Measurements from ENCODE around the gene KDM6A.
"Not testable (repeated sequence)": the region's sequence is repeated elsewhere in the genome, so short reads cannot be mapped to it uniquely, and the experiment has no call there.

Gene KDM6A

GRCh38 chrX:44875185-44875489, 2.1 kb downstream of the KDM6A start:
- peaks cover 3% of the 10 kb centered on the region for H3K36me3 Mint-ChIP-seq (ENCODE audit: low read depth)
- peak overlapping the region; percentile 99 for H3K27ac Mint-ChIP-seq
- H3K4me3 Mint-ChIP-seq: peak overlapping the region; percentile 96
- H3K27me3 Mint-ChIP-seq: no peaks in the 10 kb centered on the region
- H3K4me1 Mint-ChIP-seq (ENCODE audit: low read depth): peaks cover 28% of the 10 kb centered on the region
- no peaks in the 10 kb centered on the region for H3K9me3 Mint-ChIP-seq

- peaks cover 3% of the 10 kb centered on the region for H3K36me3 Mint-ChIP-seq (ENCODE audit: low read depth)
- peak overlapping the region; percentile 96 for H3K4me3 Mint-ChIP-seq
- no peaks in the 10 kb centered on the region for H3K27me3 Mint-ChIP-seq
- H3K27ac Mint-ChIP-seq: no peak overlapping the region
- no peaks in the 10 kb centered on the region for H3K9me3 Mint-ChIP-seq
- H3K4me1 Mint-ChIP-seq (ENCODE audit: low read depth): peaks cover 31% of the 10 kb centered on the region
Observed at GRCh38 chrX:44876086-44876485, 3.1 kb downstream of the KDM6A start.

DNA sequence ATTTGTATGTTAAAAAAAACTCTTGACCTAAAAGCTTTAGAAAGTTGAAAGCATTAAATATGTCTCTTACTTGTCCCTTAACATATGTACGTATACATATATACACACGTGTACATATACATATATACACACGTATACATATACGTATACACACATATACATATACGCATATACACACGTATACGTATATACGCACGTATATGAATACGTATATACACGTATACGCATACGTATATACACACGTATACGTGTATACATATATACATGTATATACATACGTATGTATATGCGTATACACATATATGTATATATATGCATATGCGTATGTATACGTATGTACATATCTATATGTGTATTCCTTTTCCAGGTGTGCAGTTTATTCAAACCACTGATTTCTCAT, 3.8 kb downstream of the KDM6A start:
- H3K27ac Mint-ChIP-seq: no peak overlapping the region
- peaks cover 6% of the 10 kb centered on the region for H3K36me3 Mint-ChIP-seq (ENCODE audit: low read depth)
- no peaks in the 10 kb centered on the region for H3K9me3 Mint-ChIP-seq
- H3K27me3 Mint-ChIP-seq: no peaks in the 10 kb centered on the region
- H3K4me3 Mint-ChIP-seq: no peak overlapping the region
- H3K4me1 Mint-ChIP-seq (ENCODE audit: low read depth): peaks cover 32% of the 10 kb centered on the region

DNA sequence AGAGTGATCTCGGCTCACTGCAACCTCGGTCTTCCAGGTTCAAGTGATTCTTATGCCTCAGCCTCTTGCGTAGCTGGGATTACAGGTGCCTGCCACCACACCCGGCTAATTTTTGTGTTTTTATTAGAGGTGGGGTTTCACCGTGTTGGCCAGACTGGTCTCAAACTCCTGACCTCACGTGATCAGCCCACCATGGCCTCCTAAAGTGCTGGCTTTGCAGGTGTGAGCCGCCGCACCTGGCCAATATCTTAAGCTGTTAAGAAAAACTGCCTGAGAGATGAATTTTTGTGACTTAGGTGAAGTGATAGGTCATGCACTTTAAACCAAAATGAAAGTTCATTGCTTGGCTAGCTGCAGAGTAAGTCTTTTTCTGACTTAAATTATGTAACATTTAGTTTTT, 5.8 kb downstream of the KDM6A start:
- H3K9me3 Mint-ChIP-seq: no peaks in the 10 kb centered on the region
- H3K4me1 Mint-ChIP-seq (ENCODE audit: low read depth): peaks cover 39% of the 10 kb centered on the region
- H3K27ac Mint-ChIP-seq: no peak overlapping the region
- H3K4me3 Mint-ChIP-seq: no peak overlapping the region
- peaks cover 6% of the 10 kb centered on the region for H3K36me3 Mint-ChIP-seq (ENCODE audit: low read depth)
- H3K27me3 Mint-ChIP-seq: no peaks in the 10 kb centered on the region

GRCh38 chrX:44881549-44881948, 8.6 kb downstream of the KDM6A start:
- Mint-ChIP-seq H3K36me3 (ENCODE audit: low read depth) (peaks cover 6% of the 10 kb centered on the region), H3K9me3 (no peaks in the 10 kb centered on the region), H3K27me3 (no peaks in the 10 kb centered on the region), H3K27ac (no peak overlapping the region), H3K4me3 (no peak overlapping the region), H3K4me1 (ENCODE audit: low read depth) (peaks cover 37% of the 10 kb centered on the region)

- Mint-ChIP-seq H3K27me3 (no peaks in the 10 kb centered on the region), H3K36me3 (ENCODE audit: low read depth) (peaks cover 6% of the 10 kb centered on the region), H3K4me1 (ENCODE audit: low read depth) (peaks cover 33% of the 10 kb centered on the region), H3K4me3 (no peak overlapping the region), H3K9me3 (no peaks in the 10 kb centered on the region), H3K27ac (no peak overlapping the region)
Observed at GRCh38 chrX:44882635-44883034, 9.6 kb downstream of the KDM6A start.

DNA sequence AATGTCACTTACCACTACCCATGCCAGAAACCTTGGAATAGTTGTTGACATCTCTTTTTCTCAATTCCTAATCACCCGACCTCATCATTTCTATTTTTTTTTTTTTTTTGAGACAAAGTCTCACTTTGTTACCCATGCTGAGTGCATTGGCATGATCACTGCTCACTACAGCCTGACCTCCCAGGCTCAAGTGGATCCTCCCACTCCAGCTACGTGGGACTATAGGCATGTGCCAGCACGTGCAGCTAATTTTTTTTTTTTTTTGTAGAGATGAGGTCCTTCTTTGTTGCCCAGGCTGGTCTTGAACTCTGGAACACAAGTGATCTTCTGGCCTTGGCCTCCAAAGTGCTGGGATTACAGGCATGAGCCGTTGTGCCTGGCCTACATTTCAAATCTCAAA, 12.0 kb downstream of the KDM6A start:
- Mint-ChIP-seq H3K27me3 (no peaks in the 10 kb centered on the region), H3K9me3 (no peaks in the 10 kb centered on the region), H3K36me3 (ENCODE audit: low read depth) (peaks cover 3% of the 10 kb centered on the region), H3K4me1 (ENCODE audit: low read depth) (peaks cover 36% of the 10 kb centered on the region), H3K4me3 (no peak overlapping the region), H3K27ac (no peak overlapping the region)

- peaks cover 37% of the 10 kb centered on the region for H3K4me1 Mint-ChIP-seq (ENCODE audit: low read depth)
- peak overlapping the region; percentile 65 for H3K27ac Mint-ChIP-seq
- no peaks in the 10 kb centered on the region for H3K9me3 Mint-ChIP-seq
- H3K27me3 Mint-ChIP-seq: no peaks in the 10 kb centered on the region
- peaks cover 8% of the 10 kb centered on the region for H3K36me3 Mint-ChIP-seq (ENCODE audit: low read depth)
- H3K4me3 Mint-ChIP-seq: no peak overlapping the region
Observed at GRCh38 chrX:44889824-44890223, 16.8 kb downstream of the KDM6A start.

DNA sequence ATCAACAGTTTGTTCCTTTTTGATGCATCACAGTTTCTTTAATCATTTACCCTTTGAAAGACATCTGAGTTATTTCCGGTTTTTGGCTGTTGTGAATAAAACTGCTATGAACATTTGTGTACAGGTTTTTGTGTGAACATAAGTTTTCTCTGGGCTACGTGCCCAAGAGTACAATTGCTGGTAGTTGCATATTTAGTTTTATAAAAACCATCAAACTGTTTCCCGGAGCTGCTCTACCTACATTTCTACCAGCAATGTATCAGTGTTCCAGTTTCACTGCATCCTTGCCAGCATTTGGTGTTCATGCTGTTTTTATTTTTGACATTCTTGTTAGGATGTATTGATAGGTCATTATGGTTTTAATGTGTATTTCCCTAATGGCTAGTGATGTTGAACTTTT, 17.3 kb downstream of the KDM6A start:
- peaks cover 37% of the 10 kb centered on the region for H3K4me1 Mint-ChIP-seq (ENCODE audit: low read depth)

DNA sequence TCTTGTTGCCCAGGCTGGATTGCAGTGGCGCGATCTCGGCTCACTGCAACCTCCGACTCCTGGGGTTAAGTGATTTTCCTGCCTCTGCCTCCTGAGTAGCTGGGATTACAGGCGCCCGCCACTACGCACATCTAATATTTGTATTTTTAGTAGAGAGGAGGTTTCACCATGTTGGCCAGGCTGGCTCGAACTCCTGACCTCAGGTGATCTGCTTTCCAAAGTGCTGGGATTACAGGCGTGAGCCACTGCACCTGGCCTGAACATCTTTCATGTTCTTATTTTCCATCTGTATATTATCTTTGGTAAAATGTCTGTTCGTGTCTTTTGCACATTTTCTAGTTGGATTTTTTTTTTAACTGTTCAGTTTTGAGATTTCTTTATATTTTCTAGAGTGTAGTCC, 17.7 kb downstream of the KDM6A start:
- Mint-ChIP-seq H3K36me3 (ENCODE audit: low read depth) (peaks cover 13% of the 10 kb centered on the region), H3K4me1 (ENCODE audit: low read depth) (peaks cover 41% of the 10 kb centered on the region)
- H3K27me3 Mint-ChIP-seq, H3K4me3 Mint-ChIP-seq, H3K9me3 Mint-ChIP-seq, H3K27ac Mint-ChIP-seq: not testable (repeated sequence)

More for the DNA sequence above, 17.3 kb downstream of the KDM6A start:
- Mint-ChIP-seq H3K9me3 (no peaks in the 10 kb centered on the region), H3K27me3 (no peaks in the 10 kb centered on the region), H3K4me3 (no peak overlapping the region), H3K27ac (peak overlapping the region; percentile 65), H3K36me3 (ENCODE audit: low read depth) (peaks cover 9% of the 10 kb centered on the region)

DNA sequence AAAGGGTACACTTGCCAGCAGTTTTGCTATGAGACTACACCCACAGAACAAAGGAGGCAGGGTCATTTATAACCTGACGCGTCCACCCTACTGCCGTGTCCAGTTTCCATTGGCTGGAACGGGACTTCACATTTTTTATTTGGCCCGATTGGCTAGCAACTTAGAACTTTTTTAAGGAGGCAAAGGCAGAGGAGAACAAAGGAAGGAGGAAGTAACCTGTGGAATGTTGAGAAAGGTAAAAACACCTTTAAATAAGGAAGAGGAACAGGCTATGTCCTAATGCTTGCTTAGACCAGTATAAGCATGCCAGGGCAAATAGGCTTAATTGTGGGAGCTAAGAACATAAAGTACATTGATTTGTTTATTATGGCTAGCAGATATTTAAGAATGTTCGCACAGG, 18.7 kb downstream of the KDM6A start:
- H3K4me1 Mint-ChIP-seq (ENCODE audit: low read depth): peaks cover 42% of the 10 kb centered on the region
- no peak overlapping the region for H3K4me3 Mint-ChIP-seq
- H3K9me3 Mint-ChIP-seq: no peaks in the 10 kb centered on the region
- H3K27me3 Mint-ChIP-seq: no peaks in the 10 kb centered on the region
- H3K27ac Mint-ChIP-seq: no peak overlapping the region
- H3K36me3 Mint-ChIP-seq (ENCODE audit: low read depth): peaks cover 17% of the 10 kb centered on the region

DNA sequence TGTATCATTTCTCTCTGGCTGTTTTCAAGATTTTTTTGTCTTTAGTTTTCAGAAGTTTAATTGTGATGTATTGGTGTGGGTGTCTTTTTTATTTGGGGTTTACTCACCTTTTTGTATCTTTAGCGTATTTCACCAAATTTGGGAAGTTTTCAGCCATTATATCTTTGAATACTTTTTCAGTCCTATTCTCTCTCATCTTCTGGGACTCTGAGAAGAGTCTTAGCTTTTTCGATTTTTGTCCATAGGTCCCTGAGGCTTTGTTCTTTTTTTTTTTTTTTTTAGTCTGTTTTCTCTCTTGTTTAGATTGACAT, 23.8 kb downstream of the KDM6A start:
- Mint-ChIP-seq H3K36me3 (ENCODE audit: low read depth) (peaks cover 24% of the 10 kb centered on the region), H3K9me3 (no peaks in the 10 kb centered on the region), H3K27me3 (no peaks in the 10 kb centered on the region), H3K4me1 (ENCODE audit: low read depth) (peaks cover 53% of the 10 kb centered on the region), H3K27ac (no peak overlapping the region), H3K4me3 (no peak overlapping the region)

- H3K36me3 Mint-ChIP-seq (ENCODE audit: low read depth): peaks cover 20% of the 10 kb centered on the region
- H3K27ac Mint-ChIP-seq: no peak overlapping the region
- H3K4me3 Mint-ChIP-seq: no peak overlapping the region
- H3K9me3 Mint-ChIP-seq: no peaks in the 10 kb centered on the region
- peaks cover 53% of the 10 kb centered on the region for H3K4me1 Mint-ChIP-seq (ENCODE audit: low read depth)
- H3K27me3 Mint-ChIP-seq: no peaks in the 10 kb centered on the region
Observed at GRCh38 chrX:44897539-44897938, 24.6 kb downstream of the KDM6A start.

DNA sequence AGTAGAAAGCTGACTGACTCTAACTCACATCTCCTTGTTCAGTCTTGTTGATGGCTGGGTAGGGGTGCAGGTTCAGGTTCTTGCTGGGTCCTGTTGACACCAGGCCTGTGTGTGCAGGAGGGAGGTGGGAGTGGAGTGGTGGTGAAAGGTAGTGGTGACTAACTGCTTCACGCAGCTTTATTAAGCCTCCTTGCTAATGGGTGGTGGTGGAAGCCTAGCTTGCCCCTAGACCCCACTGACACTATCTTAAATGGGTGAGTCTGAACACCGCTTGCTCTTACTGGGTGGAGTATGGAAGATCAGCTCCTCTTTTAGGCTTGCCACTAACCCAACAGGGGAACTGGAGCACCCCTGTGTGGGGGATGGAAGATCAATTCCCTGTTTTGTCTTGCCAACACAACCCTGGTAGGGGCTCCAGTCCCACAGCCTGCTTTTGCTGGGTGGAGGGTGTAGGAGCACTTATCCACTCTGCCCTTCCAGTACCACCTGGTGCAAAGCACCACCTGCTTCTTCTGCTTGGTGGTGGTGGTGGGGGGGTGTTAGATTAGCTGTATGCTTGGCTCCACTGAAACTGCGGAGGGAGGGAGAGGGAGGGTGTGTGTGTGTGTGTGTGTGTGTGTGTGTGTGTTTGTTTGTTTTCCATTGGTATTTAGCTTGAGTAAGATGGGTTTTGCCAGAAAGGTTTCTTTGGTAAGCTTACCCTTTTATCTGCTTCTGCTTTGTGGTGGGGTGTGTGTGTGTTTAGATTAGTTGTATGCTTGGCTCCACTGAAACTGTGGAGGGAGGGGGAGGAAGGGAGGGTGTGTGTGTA, 25.6 kb downstream of the KDM6A start:
- no peaks in the 10 kb centered on the region for H3K27me3 Mint-ChIP-seq
- H3K4me3 Mint-ChIP-seq: peak overlapping the region; percentile 20
- H3K27ac Mint-ChIP-seq: peak overlapping the region; percentile 76
- peaks cover 60% of the 10 kb centered on the region for H3K4me1 Mint-ChIP-seq (ENCODE audit: low read depth)
- H3K9me3 Mint-ChIP-seq: peaks cover 5% of the 10 kb centered on the region
- H3K36me3 Mint-ChIP-seq (ENCODE audit: low read depth): peaks cover 28% of the 10 kb centered on the region

DNA sequence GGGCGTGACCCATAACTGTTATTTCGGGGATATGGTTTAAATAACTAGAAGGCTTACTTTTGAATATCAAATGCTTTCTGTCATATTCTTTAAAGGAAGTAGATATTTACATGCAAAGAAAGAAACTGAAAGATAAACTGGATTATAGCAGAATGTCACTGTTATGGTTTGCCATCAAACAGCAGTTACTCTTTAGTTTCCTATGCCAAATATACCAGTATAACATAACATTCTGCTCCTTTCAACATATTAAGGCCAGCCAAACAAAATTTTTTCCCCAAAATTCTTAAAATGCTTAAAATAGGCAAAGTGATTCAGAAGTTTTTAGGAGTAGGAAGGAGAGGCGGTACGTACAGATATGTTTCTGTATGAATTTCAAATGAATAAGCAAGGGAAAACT, 27.0 kb downstream of the KDM6A start:
- peaks cover 28% of the 10 kb centered on the region for H3K36me3 Mint-ChIP-seq (ENCODE audit: low read depth)
- peaks cover 5% of the 10 kb centered on the region for H3K9me3 Mint-ChIP-seq
- H3K4me3 Mint-ChIP-seq: peak overlapping the region; percentile 49
- H3K27ac Mint-ChIP-seq: no peak overlapping the region
- no peaks in the 10 kb centered on the region for H3K27me3 Mint-ChIP-seq
- H3K4me1 Mint-ChIP-seq (ENCODE audit: low read depth): peaks cover 67% of the 10 kb centered on the region

- Mint-ChIP-seq H3K4me1 (ENCODE audit: low read depth) (peaks cover 76% of the 10 kb centered on the region), H3K36me3 (ENCODE audit: low read depth) (peaks cover 14% of the 10 kb centered on the region), H3K27ac (peak overlapping the region; percentile 58), H3K27me3 (no peaks in the 10 kb centered on the region), H3K9me3 (peaks cover 5% of the 10 kb centered on the region), H3K4me3 (no peak overlapping the region)
Observed at GRCh38 chrX:44903107-44903506, 30.1 kb downstream of the KDM6A start.
